Endothelial cell of hepatic sinusoid (primary cell): ENCODE data around the gene SCN8A.

Source experiments
- in situ Hi-C: cut with HindIII; loops from 2 replicates; pipeline ENCODE4 v1.10.0; 2017; ENCODE audit warnings: low sequenced_read_pairs

The SCN8A gene

DNA sequence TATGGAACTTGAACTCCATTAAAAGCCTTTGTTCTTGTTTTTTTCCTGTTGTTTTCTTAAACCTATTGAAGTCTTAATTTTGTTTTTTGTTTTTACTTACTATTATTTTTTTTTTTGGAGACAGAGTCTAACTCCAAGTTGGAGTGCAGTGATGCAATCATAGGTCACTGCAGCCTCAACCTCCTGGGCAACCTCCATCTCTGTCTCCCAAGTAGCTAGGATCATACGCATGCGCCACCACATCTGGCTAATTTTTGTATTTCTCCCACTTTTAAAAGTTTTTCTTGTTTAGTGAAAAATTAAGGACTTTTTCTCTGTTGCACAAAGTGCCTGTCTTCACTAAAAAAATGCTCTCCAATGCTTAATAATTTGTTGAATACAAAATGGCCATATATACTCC, 76.2 kb downstream of the SCN8A start:
- in situ Hi-C loops = no loop called here

DNA sequence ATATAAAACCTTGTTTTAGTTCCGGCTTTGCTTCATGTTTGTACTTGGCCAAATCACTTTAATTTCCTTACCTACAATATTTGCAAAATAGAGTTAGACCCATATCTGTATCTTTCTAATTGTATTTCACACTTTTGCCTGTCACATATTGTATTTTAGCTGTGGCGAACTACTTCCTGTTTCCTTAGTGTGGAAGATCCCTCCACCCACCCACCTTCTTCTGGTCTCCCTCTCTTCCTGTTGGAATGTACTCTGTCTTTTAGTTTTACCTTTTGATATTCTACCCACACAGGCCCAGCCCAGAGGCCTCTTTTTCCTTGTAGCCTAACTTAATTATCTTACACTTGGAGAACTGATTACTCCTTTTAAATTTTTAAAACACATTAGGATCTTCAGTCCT, 78.2 kb downstream of the SCN8A start:
- in situ Hi-C loops = no loop called here

GRCh38 chr12:51669996-51670395, 79.0 kb downstream of the SCN8A start:
- in situ Hi-C loops = no loop called here

DNA sequence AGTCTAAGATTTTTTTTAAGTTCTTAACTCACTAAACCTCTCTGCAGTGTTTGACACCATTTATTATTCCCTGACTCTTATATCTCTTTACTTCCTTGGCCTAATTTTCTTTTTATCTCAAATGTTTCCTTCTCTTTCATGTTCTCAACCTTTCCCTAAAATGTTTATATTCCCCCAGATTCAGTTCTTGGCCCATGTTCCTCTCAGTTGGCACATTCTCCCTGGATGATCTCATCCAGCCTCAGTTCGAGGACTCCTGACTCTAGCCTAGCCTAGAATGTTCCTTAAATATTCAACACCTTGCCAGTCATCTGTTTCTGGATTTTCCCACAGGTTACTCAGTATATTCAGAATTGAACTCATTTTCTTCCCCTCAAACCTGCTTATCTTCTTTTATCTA, 81.3 kb downstream of the SCN8A start:
- in situ Hi-C loops = no loop called here

- in situ Hi-C loops = no loop called here
Observed at GRCh38 chr12:51675071-51675803, 84.2 kb downstream of the SCN8A start.

DNA sequence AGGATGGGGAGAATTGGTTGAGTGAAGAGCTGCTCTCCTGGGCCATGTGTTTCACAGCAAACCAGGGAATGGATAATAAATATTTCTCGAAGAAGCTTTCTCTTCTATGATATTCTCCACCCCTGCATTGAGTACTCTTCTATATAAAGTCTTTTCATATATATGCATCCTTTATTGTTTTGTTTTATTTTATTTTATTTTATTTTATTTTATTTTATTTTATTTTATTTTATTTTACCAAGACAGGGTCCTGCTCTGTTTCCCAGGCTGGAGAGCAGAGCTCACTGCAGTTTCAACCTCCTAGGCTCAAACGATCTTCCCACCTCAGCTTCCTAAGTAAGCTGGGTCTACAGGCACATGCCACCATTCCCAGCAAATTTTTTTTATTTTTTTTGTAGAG, 85.8 kb downstream of the SCN8A start:
- in situ Hi-C loops = no loop called here

DNA sequence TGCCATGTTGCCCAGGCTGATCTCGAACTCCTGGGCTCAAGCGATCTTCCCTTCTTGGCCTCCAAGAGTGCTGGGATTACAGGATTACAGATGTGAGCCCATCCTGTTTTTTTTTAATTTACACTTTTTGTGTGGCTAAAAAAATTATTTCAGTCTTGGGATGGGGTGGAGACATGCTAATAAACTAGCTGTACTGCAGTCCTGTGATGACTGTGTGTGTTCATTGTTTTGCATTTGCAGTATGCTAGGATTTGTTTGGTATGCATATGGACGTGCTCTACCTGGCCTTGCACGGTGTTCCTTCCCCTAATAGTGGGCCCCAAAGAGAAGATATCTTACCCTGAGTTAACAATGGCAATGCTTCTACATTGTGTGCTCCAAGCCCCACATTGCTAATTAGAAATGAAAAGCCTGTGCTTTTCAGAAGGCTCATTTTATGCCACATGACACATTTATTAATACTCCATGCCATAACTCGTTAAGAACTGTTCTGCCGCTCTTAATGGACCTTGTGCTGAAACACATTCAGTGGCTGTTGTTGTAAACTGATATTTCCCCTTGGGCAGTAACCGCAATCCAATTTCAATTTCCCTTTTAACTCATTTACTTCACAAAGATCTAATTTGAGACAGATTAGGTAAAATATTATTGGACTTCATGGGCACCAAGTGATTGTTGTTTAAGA, 86.4 kb downstream of the SCN8A start:
- in situ Hi-C loops = no loop called here

DNA sequence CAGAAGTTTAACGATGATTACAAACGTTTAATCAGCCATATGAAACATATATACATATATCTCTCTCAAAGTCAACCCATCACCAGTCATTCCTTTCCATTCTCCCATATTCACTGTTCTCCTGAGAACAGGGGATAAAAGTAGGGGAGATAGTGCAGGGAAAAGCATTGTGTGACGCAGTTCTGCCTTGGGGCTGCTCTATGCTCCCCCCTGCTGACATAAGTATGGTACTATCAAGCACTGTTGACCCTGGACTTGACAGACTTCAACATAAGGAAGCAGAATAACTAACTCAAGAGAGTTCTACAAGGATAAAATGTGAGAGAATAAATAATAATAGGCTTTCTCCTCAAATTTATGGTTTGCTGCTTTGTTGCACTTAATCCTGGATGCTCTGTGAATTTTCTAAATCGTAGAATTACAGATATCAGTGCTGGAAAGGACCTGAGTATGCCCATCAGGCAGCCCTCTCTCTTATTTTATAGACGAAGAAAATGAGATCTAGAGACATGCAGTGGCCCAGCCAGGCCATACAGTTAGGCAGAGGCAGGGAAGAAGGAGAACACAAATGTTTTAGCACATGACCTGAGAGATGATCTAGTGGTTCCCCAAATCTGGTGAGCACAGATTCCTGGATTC, 87.2 kb downstream of the SCN8A start:
- in situ Hi-C loops = no loop called here

DNA sequence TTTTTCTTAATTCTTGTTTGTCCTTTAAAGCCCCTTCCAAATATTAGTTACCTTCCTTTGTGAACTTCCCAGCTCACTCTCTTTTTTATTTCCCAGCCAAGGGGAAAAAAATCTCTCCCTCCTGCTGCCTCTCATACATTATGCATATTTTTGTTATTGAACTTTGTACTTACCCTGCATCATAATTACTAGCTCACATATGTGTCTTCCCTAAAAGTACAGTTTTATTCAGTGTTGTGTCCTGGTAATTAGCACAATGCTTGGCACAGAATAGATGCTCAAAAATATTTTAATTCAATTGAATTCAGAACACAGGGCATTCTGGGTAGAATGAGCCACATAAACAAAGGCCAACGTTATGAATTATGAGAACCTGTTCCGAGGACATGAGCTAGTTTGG, 91.9 kb downstream of the SCN8A start:
- in situ Hi-C loops = no loop called here

DNA sequence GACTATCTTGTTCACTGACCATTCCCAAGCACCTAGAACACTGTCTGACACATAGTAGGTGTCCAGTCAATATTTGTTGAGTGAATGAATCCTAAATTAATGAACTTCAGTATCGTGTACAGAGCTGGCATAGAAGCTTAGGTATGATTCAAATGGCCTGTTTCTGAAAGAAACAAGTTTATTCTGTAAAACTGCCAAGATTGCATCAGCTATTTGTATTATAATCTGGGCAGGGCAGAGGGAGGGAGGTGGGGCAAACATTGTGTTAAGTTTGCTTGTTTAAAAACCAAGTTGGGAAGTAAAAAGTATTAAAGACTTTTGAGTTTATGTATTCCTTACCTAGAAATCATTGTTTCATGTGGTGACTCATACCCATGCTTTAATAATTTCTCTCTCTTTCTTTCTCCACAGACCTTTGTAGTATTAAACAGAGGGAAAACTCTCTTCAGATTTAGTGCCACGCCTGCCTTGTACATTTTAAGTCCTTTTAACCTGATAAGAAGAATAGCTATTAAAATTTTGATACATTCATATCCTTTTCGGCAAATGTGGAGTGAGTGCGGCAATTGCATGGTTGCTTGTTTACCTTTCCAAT, 92.8 kb downstream of the SCN8A start:
- in situ Hi-C loops = no loop called here

GRCh38 chr12:51686727-51687126, 95.7 kb downstream of the SCN8A start:
- in situ Hi-C loops = loop anchor here (5.0 kb wide), 1 partner anchor 81 kb away; no protein-coding TSS in a partner anchor

DNA sequence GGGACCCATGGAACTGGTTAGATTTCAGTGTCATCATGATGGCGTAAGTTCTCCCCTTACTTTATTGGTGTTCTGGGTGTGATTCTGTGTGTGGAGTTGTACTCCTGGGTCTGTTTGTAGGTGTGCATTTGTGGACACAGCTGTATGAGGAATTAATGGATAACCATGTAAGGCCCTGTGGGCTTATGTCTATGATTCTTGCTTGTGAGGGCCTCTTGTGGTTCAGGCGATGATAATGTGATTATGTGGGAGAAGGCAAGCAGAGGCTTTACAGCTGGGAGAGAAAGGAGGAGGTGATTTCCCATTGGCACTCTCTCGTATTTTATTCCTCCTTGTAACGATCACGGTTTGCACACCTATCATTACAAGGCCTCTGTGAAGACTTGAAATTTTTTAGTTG, 96.1 kb downstream of the SCN8A start:
- in situ Hi-C loops = loop anchor here (5.0 kb wide), 1 partner anchor 80 kb away; no protein-coding TSS in a partner anchor

DNA sequence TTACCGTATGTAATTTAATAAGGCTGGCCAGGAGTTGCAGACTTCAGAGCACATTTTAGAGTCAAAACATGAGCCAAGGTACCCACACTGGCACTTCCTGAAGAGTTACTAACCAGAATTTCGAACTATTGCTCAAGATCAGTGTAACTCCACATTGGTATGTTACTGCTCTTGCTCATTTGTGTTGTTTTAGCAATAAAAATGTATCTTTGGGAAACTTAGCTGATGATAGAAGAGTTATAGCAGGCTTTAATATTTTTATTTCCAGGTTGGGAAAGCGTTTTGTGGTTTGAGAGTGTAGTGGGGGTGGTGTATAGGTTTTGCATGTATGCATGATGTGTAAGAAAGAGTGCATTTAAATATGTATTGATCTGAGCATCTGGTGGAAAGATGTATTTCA, 96.6 kb downstream of the SCN8A start:
- in situ Hi-C loops = loop anchor here (5.0 kb wide), 1 partner anchor 80 kb away; no protein-coding TSS in a partner anchor

GRCh38 chr12:51689983-51690382, 99.0 kb downstream of the SCN8A start:
- in situ Hi-C loops = loop anchor here (5.0 kb wide), 1 partner anchor 77 kb away; no protein-coding TSS in a partner anchor

GRCh38 chr12:51692016-51692415, 101.0 kb downstream of the SCN8A start:
- in situ Hi-C loops = no loop called here

DNA sequence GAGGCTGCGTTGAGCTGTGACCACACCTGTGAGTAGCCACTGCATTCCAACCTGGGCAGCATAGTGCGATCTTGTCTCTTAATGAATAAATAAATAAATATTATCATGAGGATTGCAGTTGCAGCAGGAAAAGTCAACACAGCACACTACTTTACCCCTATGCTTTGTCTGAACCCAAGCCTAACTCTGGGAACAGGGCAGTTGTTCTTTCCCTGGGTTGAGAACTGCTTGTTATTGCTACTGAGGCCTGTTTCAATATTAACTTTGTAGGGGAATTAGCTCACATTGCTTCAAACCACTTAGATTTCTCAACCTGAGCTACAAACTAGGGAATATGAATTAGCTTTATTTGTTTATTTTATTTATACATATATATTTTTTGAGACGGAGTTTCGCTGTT, 102.5 kb downstream of the SCN8A start:
- in situ Hi-C loops = no loop called here

- in situ Hi-C loops = no loop called here
Observed at GRCh38 chr12:51694146-51694545, 103.1 kb downstream of the SCN8A start.

DNA sequence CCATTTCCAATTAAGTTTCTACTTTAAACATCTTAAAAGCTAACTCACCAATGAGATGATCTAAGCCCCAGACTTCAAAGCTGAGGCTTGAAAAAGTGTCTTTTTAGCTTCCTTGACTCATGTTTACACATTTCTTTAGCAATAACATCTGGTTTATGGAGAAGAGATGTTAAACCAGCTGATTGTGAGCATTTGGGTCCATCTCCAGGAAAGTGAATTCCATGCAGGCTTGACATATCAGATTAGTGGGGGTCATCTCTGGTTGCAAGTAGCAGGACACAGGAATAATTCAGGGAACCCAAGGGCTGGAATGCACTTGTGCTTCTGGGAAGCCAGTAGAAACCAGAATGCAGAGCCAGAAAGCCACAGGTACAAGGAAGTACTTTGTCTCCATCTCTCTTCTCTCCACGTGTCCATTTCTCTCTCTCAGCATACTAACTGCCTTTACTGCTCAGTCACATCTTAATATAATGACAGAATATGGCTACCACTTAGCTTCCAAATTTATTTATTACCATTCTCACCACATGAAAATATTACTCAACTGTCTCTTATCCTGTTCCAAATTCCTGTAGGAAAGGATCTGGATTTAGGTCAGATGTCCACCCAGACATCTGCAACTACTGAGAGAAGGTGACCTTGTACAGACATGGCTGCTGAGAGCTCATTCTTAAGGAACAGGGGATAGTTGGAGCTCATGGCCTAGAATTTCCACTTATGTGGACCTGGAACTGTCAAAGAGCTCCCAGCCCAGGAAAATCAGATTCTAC, 104.4 kb downstream of the SCN8A start:
- in situ Hi-C loops = no loop called here

DNA sequence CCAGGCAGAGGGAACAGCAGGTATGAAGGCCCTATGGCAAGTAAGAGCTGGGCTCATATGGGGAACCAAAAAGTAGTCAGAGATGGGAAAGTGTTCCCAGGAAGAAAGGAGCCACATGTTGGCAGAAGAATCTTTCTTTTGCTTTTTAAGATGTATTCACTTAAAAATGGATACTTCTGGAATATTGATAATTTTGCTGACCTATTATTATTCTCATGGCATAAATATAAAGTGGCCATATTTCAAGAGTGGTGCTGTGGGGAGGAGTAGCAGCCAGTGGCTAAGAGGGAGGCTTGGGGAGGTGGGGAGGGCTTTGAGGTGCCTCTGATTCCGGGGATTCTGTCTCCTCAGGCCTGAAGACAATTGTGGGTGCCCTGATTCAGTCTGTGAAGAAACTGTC, 108.2 kb downstream of the SCN8A start:
- in situ Hi-C loops = no loop called here

DNA sequence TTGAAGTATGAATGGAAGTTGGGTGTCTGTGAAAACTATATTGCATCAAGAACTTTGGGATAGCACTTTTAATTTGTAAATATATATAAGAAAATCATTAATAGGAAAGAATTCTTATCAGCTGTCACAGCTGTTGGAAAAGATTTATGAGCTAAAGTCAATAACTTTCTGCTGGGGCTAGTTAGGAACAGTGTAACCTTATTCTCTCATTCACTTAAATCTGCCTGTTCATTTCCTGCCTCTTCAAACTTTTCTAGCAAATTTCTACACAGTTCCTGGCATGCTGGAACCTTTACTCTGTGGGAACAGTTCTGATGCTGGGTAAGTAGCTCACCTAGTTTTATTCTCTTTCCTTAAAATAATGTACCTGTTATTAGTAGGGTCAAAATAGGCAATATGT, 109.9 kb downstream of the SCN8A start:
- in situ Hi-C loops = no loop called here

DNA sequence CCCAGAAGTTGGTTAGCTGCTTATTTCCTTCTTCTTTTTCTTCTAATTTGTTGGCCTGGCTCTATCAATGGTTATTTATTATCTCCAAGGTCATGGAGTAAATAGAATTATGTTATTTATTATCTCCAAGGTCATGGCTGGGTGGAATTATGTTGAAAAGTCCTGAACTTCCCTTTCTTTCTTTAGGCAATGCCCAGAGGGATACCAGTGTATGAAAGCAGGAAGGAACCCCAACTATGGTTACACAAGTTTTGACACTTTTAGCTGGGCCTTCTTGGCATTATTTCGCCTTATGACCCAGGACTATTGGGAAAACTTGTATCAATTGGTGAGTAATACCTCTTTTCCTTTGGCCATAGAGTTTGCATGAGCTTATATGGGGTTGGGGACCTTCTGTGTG, 111.6 kb downstream of the SCN8A start:
- in situ Hi-C loops = no loop called here
